OCI-LY1 (cell line): ENCODE data around the gene CCL11.

ENCODE experiments used
- EZH2 ChIP-seq: fragments of 200-600 bp; sonication (generic), shearing (Covaris generic); IDR thresholded peaks from 2 replicates; pipeline ENCODE4 v1.8.0; 2017; ENCODE audit warnings: borderline replicate concordance, mixed run types, mild to moderate bottlenecking, antibody characterized with exemption, low read length, moderate library complexity, mixed read lengths
- TF ChIP-seq, protein P1 (sequence below): fragments of 200-600 bp; sonication (generic), shearing (Covaris generic); IDR thresholded peaks from 2 replicates; pipeline ENCODE4 v1.5.1; 2017; ENCODE audit warnings: mild to moderate bottlenecking, antibody characterized with exemption, low read length, moderate library complexity, mixed read lengths

- TF ChIP-seq, protein P1, sequence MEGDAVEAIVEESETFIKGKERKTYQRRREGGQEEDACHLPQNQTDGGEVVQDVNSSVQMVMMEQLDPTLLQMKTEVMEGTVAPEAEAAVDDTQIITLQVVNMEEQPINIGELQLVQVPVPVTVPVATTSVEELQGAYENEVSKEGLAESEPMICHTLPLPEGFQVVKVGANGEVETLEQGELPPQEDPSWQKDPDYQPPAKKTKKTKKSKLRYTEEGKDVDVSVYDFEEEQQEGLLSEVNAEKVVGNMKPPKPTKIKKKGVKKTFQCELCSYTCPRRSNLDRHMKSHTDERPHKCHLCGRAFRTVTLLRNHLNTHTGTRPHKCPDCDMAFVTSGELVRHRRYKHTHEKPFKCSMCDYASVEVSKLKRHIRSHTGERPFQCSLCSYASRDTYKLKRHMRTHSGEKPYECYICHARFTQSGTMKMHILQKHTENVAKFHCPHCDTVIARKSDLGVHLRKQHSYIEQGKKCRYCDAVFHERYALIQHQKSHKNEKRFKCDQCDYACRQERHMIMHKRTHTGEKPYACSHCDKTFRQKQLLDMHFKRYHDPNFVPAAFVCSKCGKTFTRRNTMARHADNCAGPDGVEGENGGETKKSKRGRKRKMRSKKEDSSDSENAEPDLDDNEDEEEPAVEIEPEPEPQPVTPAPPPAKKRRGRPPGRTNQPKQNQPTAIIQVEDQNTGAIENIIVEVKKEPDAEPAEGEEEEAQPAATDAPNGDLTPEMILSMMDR, result no peak
- no peak for TF ChIP-seq EZH2
Measured at GRCh38 chr17:34337701-34338100, 52.2 kb downstream of the CCL11 start.
